B cell (primary cell): Measurements from ENCODE around the gene PTGES3.

Experiments used
- EZH2 ChIP-seq: IDR thresholded peaks from 2 replicates; pipeline ENCODE4 v1.6.1; 2012; ENCODE audit warnings: borderline replicate concordance, low read depth, mild to moderate bottlenecking, moderate library complexity, low read length; ENCODE audit not compliant: insufficient read depth, poor library complexity, severe bottlenecking
- TF ChIP-seq, protein P1 (sequence below): fragments of 200-600 bp; IDR thresholded peaks from one replicate; pipeline ENCODE4 v1.8.0; 2022; ENCODE audit warnings: antibody characterized with exemption, mild to moderate bottlenecking

DNA sequence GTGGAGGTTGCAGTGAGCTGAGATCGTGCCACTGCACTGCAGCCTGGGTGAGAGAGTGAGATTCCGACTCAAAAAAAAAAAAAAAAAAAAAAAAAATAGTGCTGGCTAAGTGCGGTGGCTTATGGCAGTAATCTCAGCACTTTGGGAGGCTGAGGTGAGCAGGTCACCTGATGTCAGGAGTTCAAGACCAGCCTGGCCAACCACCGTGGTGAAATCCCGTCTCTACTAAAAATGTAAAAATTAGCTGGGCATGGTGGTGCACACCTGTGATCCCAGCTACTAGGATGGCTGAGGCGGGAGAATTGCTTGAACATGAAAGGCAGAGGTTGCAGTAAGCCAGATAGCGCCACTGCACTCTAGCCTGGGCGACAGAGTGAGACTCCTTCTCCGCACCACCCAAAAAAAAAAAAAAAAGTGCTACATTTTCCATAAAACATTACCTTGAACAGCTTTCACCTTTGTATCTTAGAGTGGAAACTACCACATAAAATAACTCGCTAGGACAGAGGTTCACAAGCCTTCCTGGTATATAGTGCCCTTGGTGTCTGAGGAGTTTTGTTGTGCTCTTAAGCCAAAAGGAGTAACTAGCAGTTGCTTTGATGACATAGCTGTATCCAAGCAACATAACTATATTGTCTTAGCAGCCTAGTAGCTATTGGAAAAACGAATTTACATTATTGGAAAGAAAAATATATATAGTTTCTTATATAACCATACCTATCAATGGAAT lies 11.1 kb downstream of the PTGES3 start:
- TF ChIP-seq, protein P1, sequence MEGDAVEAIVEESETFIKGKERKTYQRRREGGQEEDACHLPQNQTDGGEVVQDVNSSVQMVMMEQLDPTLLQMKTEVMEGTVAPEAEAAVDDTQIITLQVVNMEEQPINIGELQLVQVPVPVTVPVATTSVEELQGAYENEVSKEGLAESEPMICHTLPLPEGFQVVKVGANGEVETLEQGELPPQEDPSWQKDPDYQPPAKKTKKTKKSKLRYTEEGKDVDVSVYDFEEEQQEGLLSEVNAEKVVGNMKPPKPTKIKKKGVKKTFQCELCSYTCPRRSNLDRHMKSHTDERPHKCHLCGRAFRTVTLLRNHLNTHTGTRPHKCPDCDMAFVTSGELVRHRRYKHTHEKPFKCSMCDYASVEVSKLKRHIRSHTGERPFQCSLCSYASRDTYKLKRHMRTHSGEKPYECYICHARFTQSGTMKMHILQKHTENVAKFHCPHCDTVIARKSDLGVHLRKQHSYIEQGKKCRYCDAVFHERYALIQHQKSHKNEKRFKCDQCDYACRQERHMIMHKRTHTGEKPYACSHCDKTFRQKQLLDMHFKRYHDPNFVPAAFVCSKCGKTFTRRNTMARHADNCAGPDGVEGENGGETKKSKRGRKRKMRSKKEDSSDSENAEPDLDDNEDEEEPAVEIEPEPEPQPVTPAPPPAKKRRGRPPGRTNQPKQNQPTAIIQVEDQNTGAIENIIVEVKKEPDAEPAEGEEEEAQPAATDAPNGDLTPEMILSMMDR = no peak
- no peak for TF ChIP-seq EZH2
